Endothelial cell of umbilical vein (primary cell): ENCODE measurements around the gene ZSWIM7. TPM values are rescaled to one million over a fixed set of nuclear protein-coding genes. Genes with fewer than 3 reads are reported as not detected.

Source experiments
- BruUV-seq: library from RNA; stranded (reverse); fragments of 400-500 nt; replicated peaks from 2 replicates; lab custom pipeline; 2021; lab: Mats Ljungman, UMichigan
- CTCF ChIA-PET: fragments of 300-600, 350-600 bp; sonication (Branson Sonifier 250); formaldehyde crosslinking; loops from one replicate; lab custom pipeline; 2021; ENCODE audit warnings: antibody characterized with exemption, inconsistent platforms; lab: Charles Lee
- POLR2A ChIA-PET: fragments of 300-600, 350-600 bp; sonication (Branson Sonifier 250); formaldehyde crosslinking; loops from one replicate; lab custom pipeline; 2021; ENCODE audit warnings: antibody characterized with exemption, inconsistent platforms; lab: Charles Lee
- DNase-seq: peaks from one replicate; pipeline ENCODE4 v3.0.0-alpha.2; 2011; ENCODE audit warnings: low read depth, low spot score
- FAIRE-seq: peaks from 2 replicates; lab custom pipeline; 2011; peaks lifted over from hg19 to GRCh38; lab: Jason Lieb, UNC
- H2AFZ ChIP-seq: 2 replicates; pipeline ENCODE4 v1.6.0; 2012; ENCODE audit warnings: low read depth, low read length, control low read depth, inconsistent platforms
- H3K27ac ChIP-seq: 2 replicates; pipeline ENCODE4 v1.5.1; 2011; ENCODE audit warnings: low read depth, mild to moderate bottlenecking, control low read depth, low read length, moderate library complexity; ENCODE audit not compliant: insufficient read depth
- H3K27me3 ChIP-seq, 2 experiments: 2 replicates each; pipeline versions ENCODE4 v1.6.0 to v1.6.1; 2011; ENCODE audit warnings: low read length in 2 of 2, mixed read lengths in 1 of 2; ENCODE audit not compliant: control insufficient read depth in 2 of 2, insufficient read depth in 2 of 2
- H3K36me3 ChIP-seq, 2 experiments: 2 replicates in 1 of 2; 3 replicates in 1 of 2; pipeline ENCODE4 v1.5.1; 2011; ENCODE audit warnings: low read length in 2 of 2, mild to moderate bottlenecking in 1 of 2, moderate library complexity in 1 of 2; ENCODE audit not compliant: control insufficient read depth in 2 of 2, insufficient read depth in 2 of 2; ENCODE audit errors: extremely low read depth in 1 of 2
- H3K4me1 ChIP-seq: 3 replicates; pipeline ENCODE4 v1.5.1; 2011; ENCODE audit warnings: mild to moderate bottlenecking, low read length; ENCODE audit not compliant: control insufficient read depth, insufficient read depth; ENCODE audit errors: extremely low read depth
- H3K4me2 ChIP-seq: 2 replicates; pipeline ENCODE4 v1.6.1; 2011; ENCODE audit warnings: low read length, control low read depth, mixed read lengths; ENCODE audit not compliant: insufficient read depth
- H3K4me3 ChIP-seq, 3 experiments: fragments of 200-600 bp in 1 of 3; sonication (generic), shearing (Covaris generic) in 1 of 3; replicated peaks in 1 of 3; 2 replicates each; pipeline ENCODE4 v1.5.1; 2011 to 2016; ENCODE audit warnings: control low read depth in 3 of 3, low read length in 3 of 3, mild to moderate bottlenecking in 2 of 3, inconsistent platforms in 1 of 3, low read depth in 1 of 3, moderate library complexity in 1 of 3; ENCODE audit not compliant: insufficient read depth in 1 of 3
- H3K79me2 ChIP-seq: 2 replicates; pipeline ENCODE4 v1.6.0; 2012; ENCODE audit warnings: low read length, inconsistent platforms; ENCODE audit not compliant: control insufficient read depth, insufficient read depth
- H3K9ac ChIP-seq: replicated peaks from 2 replicates; pipeline ENCODE3; 2011; ENCODE audit warnings: low read length, control low read depth; ENCODE audit not compliant: insufficient read depth; ENCODE audit errors: extremely low read depth
- H3K9me1 ChIP-seq: replicated peaks from 3 replicates; pipeline ENCODE4 v1.6.0; 2011; ENCODE audit warnings: mild to moderate bottlenecking, low read length; ENCODE audit not compliant: control insufficient read depth, insufficient read depth; ENCODE audit errors: extremely low read depth
- H3K9me3 ChIP-seq: replicated peaks from 2 replicates; pipeline ENCODE4 v1.5.1; 2012; ENCODE audit warnings: low read length, inconsistent platforms; ENCODE audit not compliant: control insufficient read depth, insufficient read depth
- H4K20me1 ChIP-seq: replicated peaks from 2 replicates; pipeline ENCODE3; 2011; ENCODE audit warnings: mild to moderate bottlenecking, low read length; ENCODE audit not compliant: control insufficient read depth, insufficient read depth; ENCODE audit errors: extremely low read depth
- EZH2 ChIP-seq: IDR thresholded peaks from 2 replicates; pipeline ENCODE4 v1.6.1; 2012; ENCODE audit warnings: borderline replicate concordance, low read depth, mild to moderate bottlenecking, moderate library complexity, low read length, inconsistent platforms; ENCODE audit not compliant: severe bottlenecking
- FOS ChIP-seq: IDR thresholded peaks from 2 replicates; pipeline ENCODE4 v1.6.1; 2011; ENCODE audit warnings: mild to moderate bottlenecking, low read length, moderate library complexity, borderline replicate concordance; ENCODE audit not compliant: insufficient read depth
- GATA2 ChIP-seq: IDR thresholded peaks from 2 replicates; pipeline ENCODE4 v1.7.0; 2011; ENCODE audit warnings: low read depth, mild to moderate bottlenecking, moderate library complexity, mixed read lengths, low read length; ENCODE audit not compliant: insufficient read length, insufficient read depth
- JUN ChIP-seq: IDR thresholded peaks from 2 replicates; pipeline ENCODE4 v1.6.1; 2011; ENCODE audit warnings: borderline replicate concordance, low read depth; ENCODE audit not compliant: insufficient read length, insufficient read depth
- MYC ChIP-seq: IDR thresholded peaks from one replicate; pipeline ENCODE4 v1.6.1; 2011; ENCODE audit warnings: mild to moderate bottlenecking, low read depth, low read length
- POLR2A ChIP-seq: IDR thresholded peaks from 2 replicates; pipeline ENCODE4 v1.6.1; 2012; ENCODE audit warnings: low read depth, mild to moderate bottlenecking, control low read depth, low read length
- POLR2AphosphoS5 ChIP-seq: IDR thresholded peaks from 2 replicates; pipeline ENCODE4 v1.6.1; 2012; ENCODE audit warnings: low read depth, mild to moderate bottlenecking, control low read depth, low read length, moderate library complexity; ENCODE audit not compliant: insufficient read depth
- dilution Hi-C: fragments of 300-500 bp; cut with MboI; formaldehyde crosslinking; loops from one replicate; pipeline ENCODE4 v1.15.0; 2019; ENCODE audit warnings: low sequenced_read_pairs; ENCODE audit not compliant: extremely low pct_ligation_motif_present
- intact Hi-C: fragments of 100-400 bp; cut with micrococcal nuclease; formaldehyde crosslinking; loops from one replicate; pipeline ENCODE4 v1.10.0; 2022
- polyA plus RNA-seq, 4 experiments: library from polyadenylated mRNA; depleted of rRNA in 3 of 4; stranded (reverse) in 3 of 4; unstranded in 1 of 4; fragments of >200 nt; gene quantifications; 2 replicates each; pipeline versions ENCODE4 v1.2.1 to v1.2.3, GENCODE V29; 2011 to 2012; ENCODE audit warnings: missing spikeins in 1 of 4
- total RNA-seq: library from RNA; stranded (reverse); gene quantifications from 2 replicates; pipeline ENCODE4 v1.2.3, GENCODE V29; 2021
- TF ChIP-seq, protein P1 (sequence below): IDR thresholded peaks from 2 replicates; pipeline ENCODE4 v1.6.1; 2011; ENCODE audit not compliant: insufficient read depth, insufficient read length
- TF ChIP-seq, protein P2 (sequence below), 2 donors: IDR thresholded peaks; 1 replicate in 1 of 2; 2 replicates in 1 of 2; pipeline ENCODE4 v1.5.1; 2011; ENCODE audit warnings: low read length in 2 of 2, mild to moderate bottlenecking in 2 of 2, moderate library complexity in 2 of 2, control low read depth in 1 of 2, inconsistent platforms in 1 of 2, low read depth in 1 of 2; ENCODE audit not compliant: insufficient read depth in 1 of 2; ENCODE audit errors: extremely low read depth in 1 of 2

Gene ZSWIM7
- total and polyA plus RNA-seq, 2 donors (not counting 3 experiments of a cell fraction or from before 2014, with no cell fraction given) = 18.0 to 33.8 TPM

DNA sequence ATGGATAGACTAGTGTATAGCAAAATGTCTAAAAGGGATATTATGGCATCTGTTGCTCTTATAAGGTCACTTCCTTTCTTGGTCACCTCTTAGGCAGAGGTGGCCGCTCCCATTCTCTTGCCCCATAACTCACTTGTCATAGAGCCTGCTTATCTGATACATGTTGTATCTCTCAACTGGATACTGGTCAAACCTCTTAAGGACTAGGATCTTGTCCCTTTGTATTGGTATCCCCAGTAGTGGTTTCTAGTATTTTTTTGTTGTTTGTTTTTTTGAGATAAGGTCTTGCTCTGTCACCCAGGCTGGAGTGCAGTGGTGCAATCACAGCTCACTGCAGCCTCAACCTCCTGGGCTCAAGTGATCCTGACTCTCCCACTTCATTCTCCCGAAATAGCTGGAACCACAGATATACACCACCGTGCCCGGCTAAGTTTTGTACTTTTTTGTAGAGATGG lies 27.0 kb downstream of the ZSWIM7 start:
- peaks cover 3 to 8% of the 10 kb centered on the region in 2 experiments for H3K36me3 ChIP-seq
- no peak overlapping the region for H3K4me3 ChIP-seq
- no peaks in the 10 kb centered on the region for H4K20me1 ChIP-seq
- DNase-seq (no peak), FAIRE-seq (no peak)
- H3K27me3 ChIP-seq = no peaks in the 10 kb centered on the region
- H3K9ac ChIP-seq = no peak overlapping the region
- H3K79me2 ChIP-seq = peaks cover 34% of the 10 kb centered on the region
- H3K27ac ChIP-seq = no peak overlapping the region
- no peak overlapping the region for H3K4me2 ChIP-seq
- intact Hi-C loops (no loop called here), dilution Hi-C loops (no loop called here)
- H3K9me1 ChIP-seq = no peaks in the 10 kb centered on the region
- ChIA-PET POLR2A (no interaction called here), CTCF (no interaction called here)
- no peak overlapping the region for H2AFZ ChIP-seq
- no peaks in the 10 kb centered on the region for H3K9me3 ChIP-seq
- peaks cover 2% of the 10 kb centered on the region for H3K4me1 ChIP-seq
- TF ChIP-seq POLR2AphosphoS5 (no peak), JUN (no peak), FOS (no peak), EZH2 (no peak), GATA2 (no peak), POLR2A (no peak), MYC (no peak)
- TF ChIP-seq, protein P1, sequence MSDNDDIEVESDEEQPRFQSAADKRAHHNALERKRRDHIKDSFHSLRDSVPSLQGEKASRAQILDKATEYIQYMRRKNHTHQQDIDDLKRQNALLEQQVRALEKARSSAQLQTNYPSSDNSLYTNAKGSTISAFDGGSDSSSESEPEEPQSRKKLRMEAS = no peak
- TF ChIP-seq, protein P2, sequence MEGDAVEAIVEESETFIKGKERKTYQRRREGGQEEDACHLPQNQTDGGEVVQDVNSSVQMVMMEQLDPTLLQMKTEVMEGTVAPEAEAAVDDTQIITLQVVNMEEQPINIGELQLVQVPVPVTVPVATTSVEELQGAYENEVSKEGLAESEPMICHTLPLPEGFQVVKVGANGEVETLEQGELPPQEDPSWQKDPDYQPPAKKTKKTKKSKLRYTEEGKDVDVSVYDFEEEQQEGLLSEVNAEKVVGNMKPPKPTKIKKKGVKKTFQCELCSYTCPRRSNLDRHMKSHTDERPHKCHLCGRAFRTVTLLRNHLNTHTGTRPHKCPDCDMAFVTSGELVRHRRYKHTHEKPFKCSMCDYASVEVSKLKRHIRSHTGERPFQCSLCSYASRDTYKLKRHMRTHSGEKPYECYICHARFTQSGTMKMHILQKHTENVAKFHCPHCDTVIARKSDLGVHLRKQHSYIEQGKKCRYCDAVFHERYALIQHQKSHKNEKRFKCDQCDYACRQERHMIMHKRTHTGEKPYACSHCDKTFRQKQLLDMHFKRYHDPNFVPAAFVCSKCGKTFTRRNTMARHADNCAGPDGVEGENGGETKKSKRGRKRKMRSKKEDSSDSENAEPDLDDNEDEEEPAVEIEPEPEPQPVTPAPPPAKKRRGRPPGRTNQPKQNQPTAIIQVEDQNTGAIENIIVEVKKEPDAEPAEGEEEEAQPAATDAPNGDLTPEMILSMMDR (IDR thresholded peaks at IDR 0.05; ENCODE audit: extremely low read depth in 1 of 2, insufficient read depth in 1 of 2, low read depth in 1 of 2, low read length in 2 of 2) = no peak
- BruUV-seq = no TSS peak
